ENCODE data around the gene SEMA5A. TPM values are rescaled to one million over a fixed set of nuclear protein-coding genes. Genes with fewer than 3 reads are reported as not detected.

The SEMA5A gene
- polyA plus RNA-seq, 1 donor (not counting 4 experiments of a cell fraction or from before 2014, with no cell fraction given) = 0.16 TPM

- no peak for DNase-seq (ENCODE audit: low read depth, low spot score)
- TF ChIP-seq CTCF (optimal IDR thresholded peaks at IDR 0.05 in 1 of 3, IDR thresholded peaks at IDR 0.05 in 1 of 3, conservative IDR thresholded peaks at IDR 0.05 in 1 of 3; ENCODE audit: extremely low read depth in 1 of 3, insufficient read depth in 2 of 3, low read length in 3 of 3) = no peak
- no peak for TF ChIP-seq EZH2 (IDR thresholded peaks at IDR 0.05; ENCODE audit: low read length)
- no peaks in the 10 kb centered on the region for H3K9me3 ChIP-seq (ENCODE audit: control insufficient read depth, low read depth, low read length)
- no peaks in the 10 kb centered on the region for H3K27me3 ChIP-seq (ENCODE audit: control insufficient read depth, extremely low read depth, insufficient read depth, low read length)
- H3K4me3 ChIP-seq (ENCODE audit: control insufficient read depth in 2 of 3, extremely low read depth in 1 of 3, insufficient read depth in 2 of 3, low read depth in 1 of 3, low read length in 3 of 3) = no peak overlapping the region
- peaks cover 8% of the 10 kb centered on the region for H3K4me1 ChIP-seq (ENCODE audit: control insufficient read depth, extremely low read depth, insufficient read depth, low read length)
- H4K20me1 ChIP-seq (ENCODE audit: control insufficient read depth, extremely low read depth, insufficient read depth, low read length) = no peaks in the 10 kb centered on the region
- H3K9ac ChIP-seq (ENCODE audit: control insufficient read depth, extremely low read depth, insufficient read depth, low read length) = no peak overlapping the region
- peak overlapping the region; percentile 4 for H2AFZ ChIP-seq (ENCODE audit: control insufficient read depth, low read length)
- peak; percentile 9 for FAIRE-seq
- dilution Hi-C loops (cut with MboI; ENCODE audit: extremely low pct_ligation_motif_present, low sequenced_read_pairs) = no loop called here
- H3K27ac ChIP-seq (ENCODE audit: control insufficient read depth, insufficient read depth, low read length) = no peak overlapping the region
- H3K9me1 ChIP-seq (ENCODE audit: control insufficient read depth, extremely low read depth, insufficient read depth, low read length) = no peaks in the 10 kb centered on the region
- H3K36me3 ChIP-seq (ENCODE audit: control insufficient read depth in 2 of 2, extremely low read depth in 1 of 2, insufficient read depth in 2 of 2, low read length in 2 of 2) = no peaks in the 10 kb centered on the region
- no peaks in the 10 kb centered on the region for H3K79me2 ChIP-seq (ENCODE audit: control insufficient read depth, insufficient read depth, low read length)
- no peak overlapping the region for H3K4me2 ChIP-seq (ENCODE audit: control insufficient read depth, extremely low read depth, insufficient read depth, low read depth, low read length)
Measured at GRCh38 chr5:9559965-9560364, 14.1 kb upstream of the SEMA5A start.

GRCh38 chr5:9558319-9558965 is 12.6 kb upstream of the SEMA5A start:
- Histone ChIP-seq H3K9ac (ENCODE audit: control insufficient read depth, extremely low read depth, insufficient read depth, low read length) (no peak overlapping the region), H3K36me3 (ENCODE audit: control insufficient read depth in 2 of 2, extremely low read depth in 1 of 2, insufficient read depth in 2 of 2, low read length in 2 of 2) (no peaks in the 10 kb centered on the region), H3K27ac (ENCODE audit: control insufficient read depth, insufficient read depth, low read length) (no peak overlapping the region), H3K4me1 (ENCODE audit: control insufficient read depth, extremely low read depth, insufficient read depth, low read length) (peaks cover 8% of the 10 kb centered on the region), H2AFZ (ENCODE audit: control insufficient read depth, low read length) (no peak overlapping the region), H3K27me3 (ENCODE audit: control insufficient read depth, extremely low read depth, insufficient read depth, low read length) (no peaks in the 10 kb centered on the region), H3K4me2 (ENCODE audit: control insufficient read depth, extremely low read depth, insufficient read depth, low read depth, low read length) (no peak overlapping the region), H3K79me2 (ENCODE audit: control insufficient read depth, insufficient read depth, low read length) (no peaks in the 10 kb centered on the region), H3K9me3 (ENCODE audit: control insufficient read depth, low read depth, low read length) (no peaks in the 10 kb centered on the region), H3K4me3 (ENCODE audit: control insufficient read depth in 2 of 3, extremely low read depth in 1 of 3, insufficient read depth in 2 of 3, low read depth in 1 of 3, low read length in 3 of 3) (no peak overlapping the region), H3K9me1 (ENCODE audit: control insufficient read depth, extremely low read depth, insufficient read depth, low read length) (no peaks in the 10 kb centered on the region), H4K20me1 (ENCODE audit: control insufficient read depth, extremely low read depth, insufficient read depth, low read length) (no peaks in the 10 kb centered on the region)
- TF ChIP-seq EZH2 (IDR thresholded peaks at IDR 0.05; ENCODE audit: low read length) (no peak), CTCF (optimal IDR thresholded peaks at IDR 0.05 in 1 of 3, IDR thresholded peaks at IDR 0.05 in 1 of 3, conservative IDR thresholded peaks at IDR 0.05 in 1 of 3; ENCODE audit: extremely low read depth in 1 of 3, insufficient read depth in 2 of 3, low read length in 3 of 3) (no peak)
- DNase-seq (ENCODE audit: low read depth, low spot score) = no peak
- no peak for FAIRE-seq
- dilution Hi-C loops (cut with MboI; ENCODE audit: extremely low pct_ligation_motif_present, low sequenced_read_pairs) = no loop called here

Measured in keratinocyte (primary cell).